Loucy (cell line): Measurements from ENCODE around the gene PHOSPHO2.
"Not testable (repeated sequence)": the region's sequence is repeated elsewhere in the genome, so short reads cannot be mapped to it uniquely, and the experiment has no call there.

Experiments
- H2AFZ ChIP-seq: fragments of 200-600 bp; sonication (generic); 2 replicates; pipeline ENCODE4 v1.6.0; 2016; ENCODE audit warnings: antibody characterized with exemption, mild to moderate bottlenecking, low read length, moderate library complexity
- H3F3A ChIP-seq: fragments of 200-600 bp; 2 replicates; pipeline ENCODE4 v1.6.0; 2016; ENCODE audit warnings: antibody characterized with exemption, low read depth, mild to moderate bottlenecking
- H3K27me3 ChIP-seq: fragments of 200-600 bp; sonication (generic); 2 replicates; pipeline ENCODE4 v1.6.1; 2014; ENCODE audit warnings: low read length, mild to moderate bottlenecking; ENCODE audit not compliant: insufficient read depth, poor library complexity, severe bottlenecking
- H3K36me3 ChIP-seq: fragments of 200-600 bp; sonication (generic); 2 replicates; pipeline ENCODE4 v1.6.1; 2016; ENCODE audit warnings: low read length; ENCODE audit not compliant: insufficient read depth
- H3K4me1 ChIP-seq: fragments of 200-600 bp; sonication (generic); 2 replicates; pipeline ENCODE4 v1.5.1; 2014; ENCODE audit warnings: low read length, mild to moderate bottlenecking; ENCODE audit not compliant: insufficient read depth, poor library complexity, severe bottlenecking
- H3K4me2 ChIP-seq: fragments of 200-600 bp; sonication (generic); 2 replicates; pipeline ENCODE4 v1.6.0; 2014; ENCODE audit warnings: antibody characterized with exemption, low read length, low read depth, mild to moderate bottlenecking; ENCODE audit not compliant: poor library complexity, severe bottlenecking
- H3K4me3 ChIP-seq: fragments of 200-600 bp; sonication (generic); 2 replicates; pipeline ENCODE4 v1.5.1; 2014; ENCODE audit warnings: low read length, mild to moderate bottlenecking, mixed read lengths; ENCODE audit not compliant: poor library complexity, severe bottlenecking
- H3K79me2 ChIP-seq: fragments of 200-600 bp; sonication (generic); 2 replicates; pipeline ENCODE4 v1.6.1; 2014; ENCODE audit warnings: low read length; ENCODE audit not compliant: insufficient read depth
- H3K9ac ChIP-seq: fragments of 200-600 bp; sonication (generic); 2 replicates; pipeline ENCODE4 v1.6.0; 2014; ENCODE audit warnings: mild to moderate bottlenecking, low read depth, low read length, moderate library complexity; ENCODE audit not compliant: poor library complexity, severe bottlenecking
- H3K9me2 ChIP-seq: fragments of 200-600 bp; sonication (generic); replicated peaks from 2 replicates; pipeline ENCODE4 v1.6.1; 2016; ENCODE audit warnings: low read depth, low read length, mixed read lengths
- H3K9me3 ChIP-seq: fragments of 200-600 bp; sonication (generic); 2 replicates; pipeline ENCODE4 v1.6.1; 2014; ENCODE audit warnings: mild to moderate bottlenecking, antibody characterized with exemption, low read length, low read depth; ENCODE audit not compliant: insufficient read depth
- H4K20me1 ChIP-seq: fragments of 200-600 bp; sonication (generic); 2 replicates; pipeline ENCODE4 v1.6.0; 2014; ENCODE audit warnings: antibody characterized with exemption, low read length, mild to moderate bottlenecking; ENCODE audit not compliant: insufficient read depth, poor library complexity, severe bottlenecking
- EZH2phosphoT487 ChIP-seq: fragments of 200-600 bp; IDR thresholded peaks from 2 replicates; pipeline ENCODE4 v1.6.1; 2018; ENCODE audit warnings: antibody characterized with exemption, mild to moderate bottlenecking, moderate library complexity, borderline replicate concordance
- TF ChIP-seq, protein P1 (sequence below): fragments of 200-600 bp; sonication (generic); conservative IDR thresholded peaks from 2 replicates; pipeline ENCODE4 v1.5.1; 2014; ENCODE audit warnings: mild to moderate bottlenecking, antibody characterized with exemption, low read length

Gene PHOSPHO2

DNA sequence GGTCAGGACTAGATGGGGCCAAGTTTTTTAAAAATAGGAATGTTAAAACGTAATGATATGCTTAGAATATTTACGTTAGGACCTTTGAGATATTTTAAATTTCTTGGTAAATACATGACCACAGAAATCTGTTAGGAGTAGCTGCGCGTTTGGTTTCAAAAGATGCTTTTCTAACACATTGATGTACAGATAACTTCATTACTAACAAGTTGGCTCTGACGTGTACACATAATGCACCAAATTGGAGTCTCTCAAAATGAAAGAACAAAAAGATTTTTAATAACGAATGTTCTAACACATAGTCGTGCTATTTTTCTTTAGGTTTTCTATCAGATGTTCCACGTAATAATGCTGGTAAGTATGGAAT lies 608 bp downstream of the PHOSPHO2 start:
- Histone ChIP-seq H3K4me2 (peak overlapping the region; percentile 77), H3K4me3 (peak overlapping the region; percentile 79), H3K36me3 (no peaks in the 10 kb centered on the region), H4K20me1 (no peaks in the 10 kb centered on the region), H3K9me2 (no peaks in the 10 kb centered on the region), H3K4me1 (peaks cover 12% of the 10 kb centered on the region), H3K79me2 (no peaks in the 10 kb centered on the region), H2AFZ (peak overlapping the region; percentile 91), H3K9ac (peak overlapping the region; percentile 77), H3K9me3 (no peaks in the 10 kb centered on the region), H3F3A (no peaks in the 10 kb centered on the region), H3K27me3 (no peaks in the 10 kb centered on the region)
- no peak for TF ChIP-seq EZH2phosphoT487
- TF ChIP-seq, protein P1, sequence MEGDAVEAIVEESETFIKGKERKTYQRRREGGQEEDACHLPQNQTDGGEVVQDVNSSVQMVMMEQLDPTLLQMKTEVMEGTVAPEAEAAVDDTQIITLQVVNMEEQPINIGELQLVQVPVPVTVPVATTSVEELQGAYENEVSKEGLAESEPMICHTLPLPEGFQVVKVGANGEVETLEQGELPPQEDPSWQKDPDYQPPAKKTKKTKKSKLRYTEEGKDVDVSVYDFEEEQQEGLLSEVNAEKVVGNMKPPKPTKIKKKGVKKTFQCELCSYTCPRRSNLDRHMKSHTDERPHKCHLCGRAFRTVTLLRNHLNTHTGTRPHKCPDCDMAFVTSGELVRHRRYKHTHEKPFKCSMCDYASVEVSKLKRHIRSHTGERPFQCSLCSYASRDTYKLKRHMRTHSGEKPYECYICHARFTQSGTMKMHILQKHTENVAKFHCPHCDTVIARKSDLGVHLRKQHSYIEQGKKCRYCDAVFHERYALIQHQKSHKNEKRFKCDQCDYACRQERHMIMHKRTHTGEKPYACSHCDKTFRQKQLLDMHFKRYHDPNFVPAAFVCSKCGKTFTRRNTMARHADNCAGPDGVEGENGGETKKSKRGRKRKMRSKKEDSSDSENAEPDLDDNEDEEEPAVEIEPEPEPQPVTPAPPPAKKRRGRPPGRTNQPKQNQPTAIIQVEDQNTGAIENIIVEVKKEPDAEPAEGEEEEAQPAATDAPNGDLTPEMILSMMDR: no peak

DNA sequence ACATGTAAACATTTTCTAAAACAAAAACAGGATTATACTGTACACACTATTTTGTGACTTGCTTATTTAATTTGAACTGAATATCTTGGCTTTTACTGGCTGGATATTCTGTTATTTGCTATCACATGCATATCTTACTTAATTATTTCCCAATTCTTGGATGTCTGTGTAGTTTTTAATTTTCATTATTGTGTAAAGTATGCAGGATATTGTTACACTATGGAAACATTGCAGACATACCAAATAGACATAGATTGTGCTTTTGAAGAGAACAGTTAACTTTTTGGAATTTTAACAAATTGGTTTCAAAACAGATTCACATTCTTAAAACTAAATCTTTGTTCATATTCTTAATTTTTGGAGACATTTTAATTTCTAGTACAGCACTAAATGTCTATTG lies 2.1 kb downstream of the PHOSPHO2 start:
- H3K4me3 ChIP-seq: no peak overlapping the region
- H3K9me3 ChIP-seq: no peaks in the 10 kb centered on the region
- no peaks in the 10 kb centered on the region for H3K27me3 ChIP-seq
- no peaks in the 10 kb centered on the region for H3F3A ChIP-seq
- no peaks in the 10 kb centered on the region for H4K20me1 ChIP-seq
- no peaks in the 10 kb centered on the region for H3K79me2 ChIP-seq
- no peaks in the 10 kb centered on the region for H3K36me3 ChIP-seq
- no peak overlapping the region for H3K9ac ChIP-seq
- H3K4me1 ChIP-seq: peaks cover 12% of the 10 kb centered on the region
- H2AFZ ChIP-seq: no peak overlapping the region
- H3K9me2 ChIP-seq: no peaks in the 10 kb centered on the region
- H3K4me2 ChIP-seq: no peak overlapping the region
- TF ChIP-seq EZH2phosphoT487: no peak
- TF ChIP-seq, protein P1: no peak

DNA sequence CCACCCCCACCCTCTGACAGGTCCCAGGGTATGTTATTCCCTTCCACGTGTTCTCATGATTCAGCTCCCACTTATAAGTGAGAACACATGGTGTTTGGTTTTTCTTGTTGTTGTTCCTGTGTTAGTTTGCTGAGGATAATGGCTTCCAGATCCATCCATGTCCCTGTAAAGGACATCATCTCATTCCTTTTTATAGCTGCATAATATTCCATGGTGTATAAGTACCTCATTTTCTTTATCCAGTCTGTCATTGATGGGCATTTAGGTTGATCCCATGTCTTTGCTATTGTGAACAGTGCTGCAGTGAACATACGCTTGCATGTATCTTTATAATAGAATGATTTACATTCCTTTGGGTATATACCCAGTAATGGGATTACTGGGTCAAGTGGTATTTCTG lies 4.9 kb downstream of the PHOSPHO2 start:
- not testable (repeated sequence) for H3K4me2 ChIP-seq, H2AFZ ChIP-seq, H3K4me3 ChIP-seq, H4K20me1 ChIP-seq, H3F3A ChIP-seq, H3K4me1 ChIP-seq, H3K9me2 ChIP-seq, H3K9ac ChIP-seq, H3K27me3 ChIP-seq, H3K36me3 ChIP-seq, H3K79me2 ChIP-seq, H3K9me3 ChIP-seq

DNA sequence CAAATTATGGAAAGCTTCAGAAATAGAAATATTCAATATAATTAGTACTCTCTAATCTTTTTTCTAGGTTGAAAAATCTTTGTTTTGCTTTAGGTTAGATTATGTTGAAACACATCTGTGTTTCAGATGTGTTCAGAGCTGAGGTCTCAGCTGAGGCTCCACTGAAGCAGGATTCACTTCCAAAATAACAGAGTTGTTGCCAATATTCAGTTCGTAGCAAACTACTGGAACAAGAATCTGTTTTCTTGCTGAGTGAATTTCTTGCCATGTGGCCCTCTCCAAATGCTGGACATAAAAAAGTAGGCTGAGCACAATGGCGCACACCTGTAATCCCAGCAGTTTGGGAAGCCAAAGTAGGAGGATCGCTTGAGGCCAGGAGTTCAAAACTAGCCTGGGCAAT lies 8.7 kb downstream of the PHOSPHO2 start:
- no peaks in the 10 kb centered on the region for H3F3A ChIP-seq
- TF ChIP-seq, protein P1: no peak
- no peak overlapping the region for H3K4me2 ChIP-seq
- H3K4me1 ChIP-seq: peaks cover 5% of the 10 kb centered on the region
- H3K9me3 ChIP-seq: no peaks in the 10 kb centered on the region
- no peak overlapping the region for H3K9ac ChIP-seq
- no peak overlapping the region for H3K4me3 ChIP-seq
- H4K20me1 ChIP-seq: no peaks in the 10 kb centered on the region
- no peaks in the 10 kb centered on the region for H3K36me3 ChIP-seq
- no peaks in the 10 kb centered on the region for H3K9me2 ChIP-seq
- no peaks in the 10 kb centered on the region for H3K27me3 ChIP-seq
- no peaks in the 10 kb centered on the region for H3K79me2 ChIP-seq
- H2AFZ ChIP-seq: no peak overlapping the region
